Chondrocyte (in vitro differentiated cells): ENCODE data around the gene AGTRAP. TPM values are rescaled to one million over a fixed set of nuclear protein-coding genes. Genes with fewer than 3 reads are reported as not detected.

Source experiments
- DNase-seq: peaks from one replicate; pipeline ENCODE4 v3.0.0; 2021; ENCODE audit warnings: mixed read lengths, low spot score
- H3K27ac Mint-ChIP-seq: one replicate; pipeline ENCODE4 v1.8.0; 2021; ENCODE audit warnings: mild to moderate bottlenecking, moderate library complexity, mixed read lengths; ENCODE audit not compliant: unreplicated experiment
- H3K27me3 Mint-ChIP-seq: 2 replicates; pipeline ENCODE4 v1.8.0; 2021; ENCODE audit warnings: low read depth, mixed read lengths
- H3K36me3 Mint-ChIP-seq: 2 replicates; pipeline ENCODE4 v1.8.0; 2021; ENCODE audit warnings: low read depth, mixed read lengths
- H3K4me1 Mint-ChIP-seq: 2 replicates; pipeline ENCODE4 v1.8.0; 2021; ENCODE audit warnings: low read depth, mild to moderate bottlenecking, mixed read lengths
- H3K4me3 Mint-ChIP-seq: one replicate; pipeline ENCODE4 v1.8.0; 2021; ENCODE audit warnings: mild to moderate bottlenecking, moderate library complexity, mixed read lengths; ENCODE audit not compliant: unreplicated experiment
- H3K9me3 Mint-ChIP-seq: 2 replicates; pipeline ENCODE4 v1.8.0; 2021; ENCODE audit warnings: low read depth, mixed read lengths
- CTCF ChIP-seq: fragments of 200-600 bp; sonication (generic); IDR thresholded peaks from 2 replicates; pipeline ENCODE4 v1.5.0; 2021; ENCODE audit warnings: antibody characterized with exemption, mild to moderate bottlenecking, moderate library complexity
- total RNA-seq: library from RNA; stranded (reverse); gene quantifications from 3 replicates; pipeline ENCODE4 v1.2.1, GENCODE V29; 2021

Gene AGTRAP
- total RNA-seq, 1 donor from 2014 or later: 19.8 TPM

- Mint-ChIP-seq H3K36me3 (no peaks in the 10 kb centered on the region), H3K9me3 (no peaks in the 10 kb centered on the region), H3K27me3 (no peaks in the 10 kb centered on the region), H3K4me1 (no peaks in the 10 kb centered on the region), H3K27ac (no peak overlapping the region), H3K4me3 (no peak overlapping the region)
- no peak for TF ChIP-seq CTCF
- no peak for DNase-seq
Observed at GRCh38 chr1:11777658-11778322, 41.9 kb downstream of the AGTRAP start.

- DNase-seq: no peak
- no peak for TF ChIP-seq CTCF
- no peak overlapping the region for H3K4me3 Mint-ChIP-seq
- no peaks in the 10 kb centered on the region for H3K4me1 Mint-ChIP-seq
- H3K36me3 Mint-ChIP-seq: no peaks in the 10 kb centered on the region
- no peak overlapping the region for H3K27ac Mint-ChIP-seq
- H3K27me3 Mint-ChIP-seq: no peaks in the 10 kb centered on the region
- no peaks in the 10 kb centered on the region for H3K9me3 Mint-ChIP-seq
Observed at GRCh38 chr1:11778336-11778735, 42.4 kb downstream of the AGTRAP start.

GRCh38 chr1:11778844-11779623, 43.1 kb downstream of the AGTRAP start:
- H3K27ac Mint-ChIP-seq: no peak overlapping the region
- no peaks in the 10 kb centered on the region for H3K9me3 Mint-ChIP-seq
- TF ChIP-seq CTCF: no peak

GRCh38 chr1:11779715-11780379, 43.9 kb downstream of the AGTRAP start:
- Mint-ChIP-seq H3K9me3 (no peaks in the 10 kb centered on the region), H3K27me3 (no peaks in the 10 kb centered on the region), H3K36me3 (no peaks in the 10 kb centered on the region)

More at GRCh38 chr1:11778844-11779623, 43.1 kb downstream of the AGTRAP start:
- H3K36me3 Mint-ChIP-seq: no peaks in the 10 kb centered on the region
- H3K27me3 Mint-ChIP-seq: no peaks in the 10 kb centered on the region
- no peak for DNase-seq
- no peaks in the 10 kb centered on the region for H3K4me1 Mint-ChIP-seq
- no peak overlapping the region for H3K4me3 Mint-ChIP-seq

More at GRCh38 chr1:11779715-11780379, 43.9 kb downstream of the AGTRAP start:
- no peak for DNase-seq
- H3K4me3 Mint-ChIP-seq: no peak overlapping the region
- TF ChIP-seq CTCF: no peak
- H3K27ac Mint-ChIP-seq: no peak overlapping the region
- H3K4me1 Mint-ChIP-seq: no peaks in the 10 kb centered on the region
